Hepatocyte (in vitro differentiated cells): ENCODE data around the gene GPRIN1. TPM values are rescaled to one million over a fixed set of nuclear protein-coding genes. Genes with fewer than 3 reads are reported as not detected.

Experiments used
- DNase-seq: peaks from one replicate; pipeline ENCODE4 v3.0.0-alpha.2; 2016; ENCODE audit warnings: low spot score
- H2AFZ ChIP-seq: fragments of 200-600 bp; sonication (generic); 2 replicates; pipeline ENCODE4 v1.6.0; 2016; ENCODE audit warnings: antibody characterized with exemption, mild to moderate bottlenecking
- H3K27ac ChIP-seq: fragments of 200-600 bp; sonication (generic); 2 replicates; pipeline ENCODE4 v1.5.1; 2016; ENCODE audit warnings: mild to moderate bottlenecking
- H3K27me3 ChIP-seq: fragments of 200-600 bp; sonication (generic); 2 replicates; pipeline ENCODE4 v1.6.1; 2016
- H3K36me3 ChIP-seq: fragments of 200-600 bp; sonication (generic); replicated peaks from 2 replicates; pipeline ENCODE4 v1.5.1; 2016; ENCODE audit warnings: low read depth; ENCODE audit not compliant: insufficient read depth
- H3K4me1 ChIP-seq: fragments of 200-600 bp; sonication (generic); 2 replicates; pipeline ENCODE4 v1.5.1; 2016; ENCODE audit warnings: mild to moderate bottlenecking, moderate library complexity; ENCODE audit not compliant: insufficient read depth
- H3K4me2 ChIP-seq: fragments of 200-600 bp; sonication (generic); 2 replicates; pipeline ENCODE4 v1.6.0; 2016
- H3K4me3 ChIP-seq: fragments of 200-600 bp; sonication (generic); 2 replicates; pipeline ENCODE4 v1.5.1; 2016; ENCODE audit warnings: mild to moderate bottlenecking
- H3K79me2 ChIP-seq: fragments of 200-600 bp; sonication (generic); 2 replicates; pipeline ENCODE4 v1.6.0; 2017; ENCODE audit warnings: mild to moderate bottlenecking
- H3K9me2 ChIP-seq: fragments of 200-600 bp; sonication (generic); replicated peaks from 2 replicates; pipeline ENCODE4 v1.6.0; 2017; ENCODE audit warnings: mild to moderate bottlenecking; ENCODE audit not compliant: insufficient read depth
- H3K9me3 ChIP-seq: fragments of 200-600 bp; sonication (generic); 2 replicates; pipeline ENCODE4 v1.5.1; 2016; ENCODE audit warnings: low read depth, mild to moderate bottlenecking
- H4K20me1 ChIP-seq: fragments of 200-600 bp; sonication (generic); 2 replicates; pipeline ENCODE4 v1.6.0; 2016; ENCODE audit warnings: mild to moderate bottlenecking; ENCODE audit not compliant: insufficient read depth, poor library complexity, severe bottlenecking
- EZH2 ChIP-seq: fragments of 200-600 bp; sonication (generic); IDR thresholded peaks from 2 replicates; pipeline ENCODE4 v1.6.1; 2016; ENCODE audit warnings: antibody characterized with exemption, mild to moderate bottlenecking, borderline replicate concordance
- EZH2phosphoT487 ChIP-seq: fragments of 200-600 bp; sonication (generic); IDR thresholded peaks from one replicate; pipeline ENCODE4 v1.6.1; 2018; ENCODE audit warnings: antibody characterized with exemption, mild to moderate bottlenecking, low read depth, moderate library complexity; ENCODE audit not compliant: unreplicated experiment, severe bottlenecking
- WGBS: methylation state at CpG from one replicate; pipeline ENCODE4 v1.1.6; 2016; ENCODE audit warnings: low lambda C conversion rate; ENCODE audit errors: missing lambda C conversion rate; 5-methylcytosine and 5-hydroxymethylcytosine counted together
- polyA plus RNA-seq: library from polyadenylated mRNA; unstranded; fragments of >200 nt; fragmentation: Nextera tagmentation; extraction: Ambion mirVana; gene quantifications from 2 replicates; pipeline ENCODE4 v1.2.1, GENCODE V29; 2016
- total RNA-seq: library from RNA; depleted of rRNA; stranded (reverse); fragments of >200 nt; gene quantifications from 2 replicates; pipeline ENCODE4 v1.2.3, GENCODE V29; 2014
- TF ChIP-seq, protein P1 (sequence below): fragments of 200-600 bp; sonication (generic); IDR thresholded peaks from 2 replicates; pipeline ENCODE4 v1.5.1; 2016; ENCODE audit warnings: antibody characterized with exemption, mild to moderate bottlenecking; ENCODE audit not compliant: poor library complexity

Gene GPRIN1
- total and polyA plus RNA-seq, 2 experiments from 2014 or later, result 1.6 to 2.2 TPM

DNA sequence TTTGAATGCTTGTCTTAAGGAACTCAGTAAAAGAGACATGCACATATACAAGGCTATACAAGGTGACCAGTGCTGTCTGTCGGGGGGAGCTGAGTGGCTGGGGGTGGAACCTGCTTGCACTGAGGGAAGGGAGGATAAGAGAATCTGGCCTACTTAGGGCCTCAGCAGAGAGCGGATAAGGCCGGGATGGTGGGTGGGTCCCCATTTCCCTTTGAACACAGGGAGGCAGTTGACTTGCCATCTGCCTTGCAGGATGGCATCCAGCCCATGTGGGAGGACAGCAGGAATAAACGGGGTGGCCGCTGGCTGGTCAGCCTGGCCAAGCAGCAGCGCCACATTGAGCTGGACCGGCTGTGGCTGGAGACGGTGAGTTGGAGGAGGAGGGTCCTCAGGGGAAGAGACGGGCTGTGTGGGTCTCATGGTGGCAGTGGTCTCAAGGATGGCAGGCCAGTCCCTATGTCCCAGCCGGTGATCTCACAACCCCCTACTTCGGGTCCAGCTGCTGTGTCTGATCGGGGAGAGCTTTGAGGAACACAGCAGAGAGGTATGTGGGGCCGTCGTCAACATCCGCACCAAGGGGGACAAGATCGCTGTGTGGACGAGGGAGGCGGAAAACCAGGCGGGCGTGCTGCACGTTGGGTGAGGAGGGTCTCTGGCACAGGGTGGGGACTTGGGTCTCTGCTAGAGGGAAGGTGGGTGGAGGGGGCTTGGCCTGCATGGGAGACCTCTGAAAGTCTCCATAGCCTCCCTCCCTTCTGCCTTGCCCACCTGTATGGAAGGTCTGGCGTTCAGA is 35.1 kb upstream of the GPRIN1 start:
- Histone ChIP-seq H3K4me2 (no peak overlapping the region), H3K36me3 (no peaks in the 10 kb centered on the region), H2AFZ (no peak overlapping the region), H3K4me3 (no peak overlapping the region), H4K20me1 (no peaks in the 10 kb centered on the region), H3K79me2 (peaks cover 18% of the 10 kb centered on the region), H3K9me3 (no peaks in the 10 kb centered on the region), H3K27me3 (no peaks in the 10 kb centered on the region), H3K9me2 (no peaks in the 10 kb centered on the region), H3K27ac (no peak overlapping the region), H3K4me1 (peaks cover 9% of the 10 kb centered on the region)
- WGBS, result 95% methylated on average over 22 of the region's 22 CpGs
- no peak for DNase-seq
- TF ChIP-seq, protein P1, sequence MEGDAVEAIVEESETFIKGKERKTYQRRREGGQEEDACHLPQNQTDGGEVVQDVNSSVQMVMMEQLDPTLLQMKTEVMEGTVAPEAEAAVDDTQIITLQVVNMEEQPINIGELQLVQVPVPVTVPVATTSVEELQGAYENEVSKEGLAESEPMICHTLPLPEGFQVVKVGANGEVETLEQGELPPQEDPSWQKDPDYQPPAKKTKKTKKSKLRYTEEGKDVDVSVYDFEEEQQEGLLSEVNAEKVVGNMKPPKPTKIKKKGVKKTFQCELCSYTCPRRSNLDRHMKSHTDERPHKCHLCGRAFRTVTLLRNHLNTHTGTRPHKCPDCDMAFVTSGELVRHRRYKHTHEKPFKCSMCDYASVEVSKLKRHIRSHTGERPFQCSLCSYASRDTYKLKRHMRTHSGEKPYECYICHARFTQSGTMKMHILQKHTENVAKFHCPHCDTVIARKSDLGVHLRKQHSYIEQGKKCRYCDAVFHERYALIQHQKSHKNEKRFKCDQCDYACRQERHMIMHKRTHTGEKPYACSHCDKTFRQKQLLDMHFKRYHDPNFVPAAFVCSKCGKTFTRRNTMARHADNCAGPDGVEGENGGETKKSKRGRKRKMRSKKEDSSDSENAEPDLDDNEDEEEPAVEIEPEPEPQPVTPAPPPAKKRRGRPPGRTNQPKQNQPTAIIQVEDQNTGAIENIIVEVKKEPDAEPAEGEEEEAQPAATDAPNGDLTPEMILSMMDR, result no peak
- no peak for TF ChIP-seq EZH2
- no peak for TF ChIP-seq EZH2phosphoT487

- H3K27ac ChIP-seq, result no peak overlapping the region
- DNase-seq, result no peak
- no peak overlapping the region for H3K4me3 ChIP-seq
- H3K9me3 ChIP-seq, result no peaks in the 10 kb centered on the region
- H2AFZ ChIP-seq, result no peak overlapping the region
- H4K20me1 ChIP-seq, result no peaks in the 10 kb centered on the region
- TF ChIP-seq, protein P1, result no peak
- TF ChIP-seq EZH2phosphoT487, result no peak
- no peak for TF ChIP-seq EZH2
- peaks cover 9% of the 10 kb centered on the region for H3K4me1 ChIP-seq
- no peaks in the 10 kb centered on the region for H3K36me3 ChIP-seq
- no peaks in the 10 kb centered on the region for H3K9me2 ChIP-seq
- peaks cover 16% of the 10 kb centered on the region for H3K79me2 ChIP-seq
- 68% methylated on average over 8 of the region's 9 CpGs for WGBS
- no peaks in the 10 kb centered on the region for H3K27me3 ChIP-seq
- no peak overlapping the region for H3K4me2 ChIP-seq
Measured at GRCh38 chr5:176644294-176644693, 34.3 kb upstream of the GPRIN1 start.

DNA sequence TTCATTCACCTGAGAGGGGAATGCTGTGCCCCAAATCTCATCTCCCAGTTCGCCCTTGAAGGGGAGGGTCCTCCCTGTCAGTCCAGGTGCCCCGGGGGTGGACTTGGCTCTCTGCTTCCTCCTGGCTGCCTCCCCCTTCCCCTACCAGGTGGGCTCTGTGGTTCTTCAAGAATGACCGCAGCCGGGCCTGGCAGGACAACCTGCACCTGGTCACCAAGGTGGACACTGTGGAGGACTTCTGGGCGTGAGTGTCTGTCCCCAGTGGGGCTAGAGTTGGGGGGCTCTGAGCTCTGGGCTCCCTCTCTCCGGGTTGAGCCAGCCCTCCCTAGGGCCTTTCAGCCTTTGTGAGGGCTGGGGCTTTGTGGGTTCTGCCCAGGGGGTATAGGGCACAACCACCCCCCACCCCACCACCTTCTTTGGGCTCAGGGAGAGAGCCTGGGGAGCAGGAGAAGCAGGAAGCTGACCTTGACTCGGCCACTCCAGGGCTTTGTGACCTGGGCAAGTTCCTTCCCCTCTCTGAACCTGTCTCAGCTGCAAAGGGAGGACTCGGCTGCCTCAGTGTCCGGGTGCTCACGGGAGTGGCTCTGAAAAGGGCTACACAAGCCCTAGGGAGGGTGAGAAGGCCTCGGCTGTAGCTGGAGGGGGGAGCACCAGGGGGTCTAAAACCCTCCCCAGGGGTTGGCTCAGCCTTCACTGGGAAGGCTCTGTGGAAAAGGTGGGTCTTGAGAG is 33.7 kb upstream of the GPRIN1 start:
- Histone ChIP-seq H3K9me3 (no peaks in the 10 kb centered on the region), H3K4me1 (peaks cover 9% of the 10 kb centered on the region), H4K20me1 (no peaks in the 10 kb centered on the region), H2AFZ (no peak overlapping the region), H3K36me3 (no peaks in the 10 kb centered on the region), H3K4me2 (no peak overlapping the region), H3K4me3 (no peak overlapping the region), H3K79me2 (peaks cover 10% of the 10 kb centered on the region), H3K9me2 (no peaks in the 10 kb centered on the region), H3K27ac (no peak overlapping the region), H3K27me3 (no peaks in the 10 kb centered on the region)
- TF ChIP-seq, protein P1, result no peak
- TF ChIP-seq EZH2 (no peak), EZH2phosphoT487 (no peak)
- no peak for DNase-seq
- 81% methylated on average over 11 of the region's 11 CpGs for WGBS
